Esophagus muscularis mucosa (tissue), 4 donors: ENCODE results near the gene TALDO1. TPM values are rescaled to one million over a fixed set of nuclear protein-coding genes. Genes with fewer than 3 reads are reported as not detected.
A peak's percentile ranks its signal among the peaks of the same experiment; 100 is the strongest.

ENCODE experiments used
- DNase-seq: peaks from one replicate; pipeline ENCODE4 v3.0.0-alpha.2; 2017; ENCODE audit errors: extremely low spot score
- H3K27ac ChIP-seq, 4 donors: fragments of 200-600 bp; sonication (generic); replicated peaks in 1 of 4; 1 replicate in 3 of 4; 2 replicates in 1 of 4; pipeline ENCODE4 v1.5.1; 2016 to 2019; ENCODE audit warnings: mild to moderate bottlenecking in 1 of 4
- H3K27me3 ChIP-seq, 4 donors: fragments of 200-600 bp; sonication (generic); one replicate each; pipeline versions ENCODE4 v1.5.1 to v1.6.0; 2016 to 2019
- H3K36me3 ChIP-seq, 4 donors: fragments of 200-600 bp; sonication (generic); one replicate each; pipeline ENCODE4 v1.5.1; 2016 to 2019
- H3K4me1 ChIP-seq, 4 donors: fragments of 200-600 bp; sonication (generic); one replicate each; pipeline ENCODE4 v1.5.1; 2016 to 2019
- H3K4me3 ChIP-seq, 4 donors: fragments of 200-600 bp; sonication (generic); 1 replicate in 2 of 4; 2 replicates in 2 of 4; pipeline ENCODE4 v1.5.1; 2016 to 2019; ENCODE audit warnings: mild to moderate bottlenecking in 4 of 4, moderate library complexity in 1 of 4
- H3K9me3 ChIP-seq, 4 donors: fragments of 200-600 bp; sonication (generic); 1 replicate in 3 of 4; 2 replicates in 1 of 4; pipeline ENCODE4 v1.5.1; 2016 to 2019
- CTCF ChIP-seq, 3 experiments: fragments of 200-600 bp in 2 of 3; fragments of 450-650 bp in 1 of 3; sonication (generic) in 2 of 3; IDR thresholded peaks; one replicate each; pipeline ENCODE4 v1.5.1; 2017 to 2019; ENCODE audit warnings: antibody characterized with exemption in 3 of 3, mild to moderate bottlenecking in 2 of 3, moderate library complexity in 1 of 3
- EP300 ChIP-seq: sonication (generic); formaldehyde crosslinking; IDR thresholded peaks from one replicate; pipeline ENCODE4 v1.6.1; 2017; ENCODE audit warnings: antibody characterized with exemption
- POLR2A ChIP-seq: fragments of 450-650 bp; IDR thresholded peaks from one replicate; pipeline ENCODE4 v1.6.1; 2017; ENCODE audit warnings: antibody characterized with exemption, moderate library complexity, mild to moderate bottlenecking, low read depth
- POLR2AphosphoS5 ChIP-seq, 2 donors: sonication (generic); formaldehyde crosslinking; IDR thresholded peaks; one replicate each; pipeline ENCODE4 v1.6.1; 2017; ENCODE audit warnings: antibody characterized with exemption in 2 of 2
- WGBS: methylation state at CpG from one replicate; pipeline ENCODE4 v1.1.5; 2018; 5-methylcytosine and 5-hydroxymethylcytosine counted together
- intact Hi-C: fragments of 100-400 bp; cut with DNase I; formaldehyde crosslinking; loops from one replicate; pipeline ENCODE4 v1.15.1; 2023
- total RNA-seq, 4 donors: library from RNA; depleted of rRNA; stranded (reverse); fragments of >200 nt; gene quantifications; one replicate each; pipeline versions ENCODE4 v1.1.0 to v1.2.1, GENCODE V29; 2016

Gene TALDO1
- total RNA-seq, 4 donors from 2014 or later, result 168 to 231 (median 186) TPM

GRCh38 chr11:794013-794765 lies 46.9 kb downstream of the TALDO1 start:
- Histone ChIP-seq H3K36me3 (peaks cover 2 to 32% (median 27%) of the 10 kb centered on the region in 4 donors), H3K9me3 (no peaks in the 10 kb centered on the region), H3K4me1 (peaks cover 32 to 60% (median 48%) of the 10 kb centered on the region in 4 donors), H3K27ac (no peak overlapping the region), H3K4me3 (no peak overlapping the region), H3K27me3 (peaks cover 0 to 25% (median 8%) of the 10 kb centered on the region in 4 donors)
- DNase-seq, result no peak
- TF ChIP-seq POLR2A (no peak), EP300 (no peak), CTCF (IDR thresholded peaks at IDR 0.05) (no peak), POLR2AphosphoS5 (IDR thresholded peaks at IDR 0.05) (no peak)
- WGBS, result 81% methylated on average over 20 of the region's 31 CpGs
- intact Hi-C loops, result no loop called here

GRCh38 chr11:794766-795633 lies 47.7 kb downstream of the TALDO1 start:
- H3K4me3 ChIP-seq, result peak overlapping the region; percentile 59 to 93 (median 84)
- intact Hi-C loops, result no loop called here
- H3K27me3 ChIP-seq, result peaks cover 0 to 17% (median 4%) of the 10 kb centered on the region in 4 donors

GRCh38 chr11:795634-796564 lies 48.6 kb downstream of the TALDO1 start:
- no peaks in the 10 kb centered on the region for H3K9me3 ChIP-seq
- peaks cover 0 to 8% (median 0%) of the 10 kb centered on the region in 4 donors for H3K27me3 ChIP-seq
- H3K4me1 ChIP-seq, result peaks cover 32 to 49% (median 37%) of the 10 kb centered on the region in 4 donors
- intact Hi-C loops, result no loop called here
- H3K36me3 ChIP-seq, result peaks cover 6 to 49% (median 43%) of the 10 kb centered on the region in 4 donors
- DNase-seq, result peak; percentile 95
- H3K27ac ChIP-seq, result peak overlapping the region; percentile 84 to 93 (median 90)
- WGBS, result 19% methylated on average over 4 of the region's 26 CpGs
- TF ChIP-seq POLR2A, result no peak
- peak; percentile 30 to 73 for TF ChIP-seq POLR2AphosphoS5 (IDR thresholded peaks at IDR 0.05)
- peak overlapping the region; percentile 59 to 93 (median 84) for H3K4me3 ChIP-seq

More at GRCh38 chr11:794766-795633, 47.7 kb downstream of the TALDO1 start:
- Histone ChIP-seq H3K27ac (peak overlapping the region; percentile 84 to 93 (median 90)), H3K9me3 (no peaks in the 10 kb centered on the region), H3K36me3 (peaks cover 6 to 40% (median 34%) of the 10 kb centered on the region in 4 donors), H3K4me1 (peaks cover 32 to 52% (median 40%) of the 10 kb centered on the region in 4 donors)
- WGBS, result 53% methylated on average over 18 of the region's 38 CpGs
- no peak for DNase-seq
- TF ChIP-seq POLR2A (no peak), CTCF (IDR thresholded peaks at IDR 0.05) (no peak), POLR2AphosphoS5 (IDR thresholded peaks at IDR 0.05) (no peak), EP300 (no peak)

GRCh38 chr11:796565-797295 lies 49.5 kb downstream of the TALDO1 start:
- H3K9me3 ChIP-seq, result no peaks in the 10 kb centered on the region
- WGBS, result 19% methylated on average over 9 of the region's 18 CpGs
- H3K4me3 ChIP-seq, result peak overlapping the region; percentile 59 to 93 (median 84)
- H3K4me1 ChIP-seq, result peaks cover 32 to 49% (median 37%) of the 10 kb centered on the region in 4 donors
- H3K27ac ChIP-seq, result peak overlapping the region; percentile 84 to 93 (median 90)
- H3K27me3 ChIP-seq, result peaks cover 0 to 2% (median 0%) of the 10 kb centered on the region in 4 donors
- peaks cover 6 to 50% (median 45%) of the 10 kb centered on the region in 4 donors for H3K36me3 ChIP-seq
- intact Hi-C loops, result no loop called here
- no peak for TF ChIP-seq POLR2AphosphoS5 (IDR thresholded peaks at IDR 0.05)
- no peak for TF ChIP-seq CTCF (IDR thresholded peaks at IDR 0.05)
- no peak for TF ChIP-seq EP300
- TF ChIP-seq POLR2A, result no peak
- DNase-seq, result no peak
